Mesenchymal stem cell (in vitro differentiated cells and primary cell): Measurements from ENCODE around the gene DTNB.

Experiments used
- DNase-seq: peaks from one replicate; pipeline ENCODE4 v3.0.0-alpha.2; 2013
- H2AFZ ChIP-seq: one replicate; pipeline ENCODE4 v1.6.1; 2013; ENCODE audit warnings: low read depth, mild to moderate bottlenecking, control low read depth, inconsistent platforms, low read length, moderate library complexity
- H2AK5ac ChIP-seq: 2 replicates; pipeline ENCODE4 v1.6.1; 2013; ENCODE audit warnings: low read length, moderate library complexity, mild to moderate bottlenecking, inconsistent platforms; ENCODE audit not compliant: severe bottlenecking
- H2BK120ac ChIP-seq: one replicate; pipeline ENCODE4 v1.6.1; 2013; ENCODE audit warnings: low read depth, mild to moderate bottlenecking, inconsistent platforms, low read length, moderate library complexity
- H2BK12ac ChIP-seq, 2 experiments: one replicate each; pipeline ENCODE4 v1.6.1; 2013; ENCODE audit warnings: inconsistent platforms in 2 of 2, low read length in 2 of 2, mild to moderate bottlenecking in 2 of 2, moderate library complexity in 2 of 2, control low read depth in 1 of 2
- H2BK15ac ChIP-seq: one replicate; pipeline ENCODE4 v1.6.1; 2013; ENCODE audit warnings: mild to moderate bottlenecking, low read depth, inconsistent platforms; ENCODE audit not compliant: poor library complexity, severe bottlenecking
- H2BK5ac ChIP-seq: 2 replicates; pipeline ENCODE4 v1.6.1; 2013; ENCODE audit warnings: low read depth, mild to moderate bottlenecking, low read length, control low read depth, inconsistent platforms; ENCODE audit not compliant: poor library complexity, severe bottlenecking
- H3K14ac ChIP-seq, 2 experiments: one replicate each; pipeline ENCODE4 v1.6.1; 2013; ENCODE audit warnings: inconsistent platforms in 2 of 2, low read length in 2 of 2, control low read depth in 1 of 2, mild to moderate bottlenecking in 1 of 2, moderate library complexity in 1 of 2
- H3K18ac ChIP-seq, 2 experiments: one replicate each; pipeline ENCODE4 v1.6.1; 2013; ENCODE audit warnings: inconsistent platforms in 2 of 2, low read length in 2 of 2, control low read depth in 1 of 2, low read depth in 1 of 2, mild to moderate bottlenecking in 1 of 2
- H3K23ac ChIP-seq, 2 experiments: one replicate each; pipeline ENCODE4 v1.6.1; 2013; ENCODE audit warnings: inconsistent platforms in 2 of 2, low read length in 2 of 2, mild to moderate bottlenecking in 2 of 2, moderate library complexity in 2 of 2, control low read depth in 1 of 2
- H3K27ac ChIP-seq: 2 replicates; pipeline ENCODE4 v1.5.1; 2013; ENCODE audit warnings: mild to moderate bottlenecking, moderate library complexity, low read length, control low read depth, inconsistent platforms; ENCODE audit not compliant: poor library complexity, severe bottlenecking
- H3K27me3 ChIP-seq, 2 experiments: 2 replicates each; pipeline versions ENCODE4 v1.6.1 to v1.7.0; 2013; ENCODE audit warnings: low read length in 2 of 2, mild to moderate bottlenecking in 2 of 2, moderate library complexity in 2 of 2, control low read depth in 1 of 2, inconsistent platforms in 1 of 2; ENCODE audit not compliant: control insufficient read depth in 1 of 2, insufficient read depth in 1 of 2
- H3K36me3 ChIP-seq, 2 experiments: 2 replicates each; pipeline versions ENCODE4 v1.6.1 to v1.7.0; 2013; ENCODE audit warnings: low read length in 2 of 2, control low read depth in 1 of 2, inconsistent platforms in 1 of 2, low read depth in 1 of 2, mild to moderate bottlenecking in 1 of 2; ENCODE audit not compliant: insufficient read depth in 2 of 2, control insufficient read depth in 1 of 2
- H3K4ac ChIP-seq, 2 experiments: one replicate each; pipeline ENCODE4 v1.6.1; 2013; ENCODE audit warnings: inconsistent platforms in 2 of 2, low read length in 2 of 2, mild to moderate bottlenecking in 2 of 2, moderate library complexity in 2 of 2, control low read depth in 1 of 2, low read depth in 1 of 2
- H3K4me1 ChIP-seq: 2 replicates; pipeline ENCODE4 v1.6.1; 2013; ENCODE audit warnings: low read depth, low read length, control low read depth; ENCODE audit not compliant: control insufficient read depth, insufficient read depth
- H3K4me2 ChIP-seq: 2 replicates; pipeline ENCODE4 v1.6.1; 2013; ENCODE audit warnings: low read length, mild to moderate bottlenecking, inconsistent platforms; ENCODE audit not compliant: poor library complexity, severe bottlenecking
- H3K4me3 ChIP-seq, 2 experiments: 2 replicates each; pipeline versions ENCODE4 v1.5.1 to v1.7.0; 2013; ENCODE audit warnings: low read length in 2 of 2, mild to moderate bottlenecking in 2 of 2, control low read depth in 1 of 2, low read depth in 1 of 2; ENCODE audit not compliant: insufficient read depth in 1 of 2
- H3K79me1 ChIP-seq: replicated peaks from 2 replicates; pipeline ENCODE4 v1.6.1; 2013; ENCODE audit warnings: mild to moderate bottlenecking, control low read depth, low read length, inconsistent platforms; ENCODE audit not compliant: poor library complexity, severe bottlenecking
- H3K9ac ChIP-seq: 2 replicates; pipeline ENCODE4 v1.7.0; 2013; ENCODE audit warnings: mild to moderate bottlenecking, low read length, moderate library complexity
- H3K9me3 ChIP-seq: 2 replicates; pipeline ENCODE4 v1.7.0; 2013; ENCODE audit warnings: mild to moderate bottlenecking, low read length; ENCODE audit not compliant: control insufficient read depth
- H4K8ac ChIP-seq: one replicate; pipeline ENCODE4 v1.6.1; 2013; ENCODE audit warnings: inconsistent platforms, mild to moderate bottlenecking, low read length, moderate library complexity
- H4K91ac ChIP-seq: one replicate; pipeline ENCODE4 v1.6.1; 2013; ENCODE audit warnings: mild to moderate bottlenecking, low read length, inconsistent platforms
- WGBS: methylation state at CpG from one replicate; pipeline ENCODE4 v1.1.7; 2013; ENCODE audit warnings: mixed read lengths; 5-methylcytosine and 5-hydroxymethylcytosine counted together

Gene DTNB

GRCh38 chr2:25491966-25492532, 181.3 kb downstream of the DTNB start:
- H2AFZ ChIP-seq = no peak overlapping the region
- no peak overlapping the region for H2BK120ac ChIP-seq
- H3K4me3 ChIP-seq = no peak overlapping the region
- H3K23ac ChIP-seq = no peak overlapping the region
- H3K36me3 ChIP-seq = no peaks in the 10 kb centered on the region
- WGBS = 41% methylated on average over 3 of the region's 6 CpGs
- H2BK5ac ChIP-seq = no peak overlapping the region
- no peak overlapping the region for H3K18ac ChIP-seq
- no peak overlapping the region for H4K91ac ChIP-seq
- peaks cover 9% of the 10 kb centered on the region for H3K4me1 ChIP-seq
- H3K9me3 ChIP-seq = no peaks in the 10 kb centered on the region
- H3K27me3 ChIP-seq = no peaks in the 10 kb centered on the region
- H2BK12ac ChIP-seq = no peak overlapping the region
- H2BK15ac ChIP-seq = no peak overlapping the region
- H2AK5ac ChIP-seq = no peak overlapping the region
- H3K14ac ChIP-seq = no peak overlapping the region
- DNase-seq = peak; percentile 77
- H3K79me1 ChIP-seq = no peaks in the 10 kb centered on the region
- H3K4me2 ChIP-seq = no peak overlapping the region
- no peak overlapping the region for H3K4ac ChIP-seq
- H3K27ac ChIP-seq = no peak overlapping the region
- no peak overlapping the region for H3K9ac ChIP-seq
- no peak overlapping the region for H4K8ac ChIP-seq

GRCh38 chr2:25491003-25491696, 182.2 kb downstream of the DTNB start:
- Histone ChIP-seq H3K79me1 (no peaks in the 10 kb centered on the region), H2BK15ac (no peak overlapping the region), H3K4me1 (peaks cover 9% of the 10 kb centered on the region), H2BK120ac (no peak overlapping the region), H3K4me2 (no peak overlapping the region), H4K91ac (no peak overlapping the region), H3K9me3 (no peaks in the 10 kb centered on the region), H3K18ac (no peak overlapping the region), H3K14ac (no peak overlapping the region), H3K4ac (no peak overlapping the region), H2AK5ac (no peak overlapping the region), H2BK12ac (no peak overlapping the region), H3K36me3 (no peaks in the 10 kb centered on the region), H3K9ac (no peak overlapping the region), H4K8ac (no peak overlapping the region), H3K27me3 (no peaks in the 10 kb centered on the region), H2AFZ (no peak overlapping the region), H2BK5ac (no peak overlapping the region), H3K4me3 (no peak overlapping the region), H3K23ac (no peak overlapping the region), H3K27ac (no peak overlapping the region)
- 83% methylated on average over 2 of the region's 6 CpGs for WGBS
- DNase-seq = peak; percentile 48

GRCh38 chr2:25490217-25490616, 183.2 kb downstream of the DTNB start:
- no peaks in the 10 kb centered on the region for H3K79me1 ChIP-seq
- no peak overlapping the region for H4K91ac ChIP-seq
- H2BK5ac ChIP-seq = no peak overlapping the region
- no peak overlapping the region for H3K18ac ChIP-seq
- H3K27ac ChIP-seq = no peak overlapping the region
- no peak overlapping the region for H2AFZ ChIP-seq
- H2AK5ac ChIP-seq = no peak overlapping the region
- no peak for DNase-seq
- no peak overlapping the region for H2BK15ac ChIP-seq
- H3K14ac ChIP-seq = no peak overlapping the region
- no peak overlapping the region for H3K23ac ChIP-seq
- no peaks in the 10 kb centered on the region for H3K27me3 ChIP-seq
- no peaks in the 10 kb centered on the region for H3K36me3 ChIP-seq
- no peak overlapping the region for H4K8ac ChIP-seq
- peaks cover 9% of the 10 kb centered on the region for H3K4me1 ChIP-seq
- no peak overlapping the region for H3K4me2 ChIP-seq
- WGBS = 100% methylated on average over 2 of the region's 3 CpGs
- H2BK12ac ChIP-seq = no peak overlapping the region
- H3K4ac ChIP-seq = no peak overlapping the region
- H3K9me3 ChIP-seq = no peaks in the 10 kb centered on the region
- no peak overlapping the region for H3K4me3 ChIP-seq
- no peak overlapping the region for H3K9ac ChIP-seq
- H2BK120ac ChIP-seq = no peak overlapping the region

GRCh38 chr2:25489631-25490030, 183.7 kb downstream of the DTNB start:
- peaks cover 7% of the 10 kb centered on the region for H3K4me1 ChIP-seq
- no peak overlapping the region for H2BK15ac ChIP-seq
- H3K9ac ChIP-seq = no peak overlapping the region
- no peak overlapping the region for H3K14ac ChIP-seq
- DNase-seq = no peak
- H3K4ac ChIP-seq = no peak overlapping the region
- no peak overlapping the region for H2AFZ ChIP-seq
- no peak overlapping the region for H3K18ac ChIP-seq
- H3K23ac ChIP-seq = no peak overlapping the region
- H2BK12ac ChIP-seq = no peak overlapping the region
- H4K91ac ChIP-seq = no peak overlapping the region
- no peaks in the 10 kb centered on the region for H3K27me3 ChIP-seq
- no peak overlapping the region for H2BK5ac ChIP-seq
- H2BK120ac ChIP-seq = no peak overlapping the region
- no peak overlapping the region for H3K4me2 ChIP-seq
- H3K4me3 ChIP-seq = no peak overlapping the region
- no CpG with 5 or more reads among the region's 1 CpG for WGBS
- no peaks in the 10 kb centered on the region for H3K79me1 ChIP-seq
- no peak overlapping the region for H4K8ac ChIP-seq
- no peaks in the 10 kb centered on the region for H3K36me3 ChIP-seq
- H3K27ac ChIP-seq = no peak overlapping the region
- no peaks in the 10 kb centered on the region for H3K9me3 ChIP-seq
- H2AK5ac ChIP-seq = no peak overlapping the region
